Activated naive CD4-positive, alpha-beta T cell (primary cell): ENCODE measurements around the gene NIPSNAP3A.

Experiments
- DNase-seq, 4 experiments: peaks; one replicate each; lab custom pipeline; 2025; lab: John Stamatoyannopoulos, UW

Gene NIPSNAP3A

DNA sequence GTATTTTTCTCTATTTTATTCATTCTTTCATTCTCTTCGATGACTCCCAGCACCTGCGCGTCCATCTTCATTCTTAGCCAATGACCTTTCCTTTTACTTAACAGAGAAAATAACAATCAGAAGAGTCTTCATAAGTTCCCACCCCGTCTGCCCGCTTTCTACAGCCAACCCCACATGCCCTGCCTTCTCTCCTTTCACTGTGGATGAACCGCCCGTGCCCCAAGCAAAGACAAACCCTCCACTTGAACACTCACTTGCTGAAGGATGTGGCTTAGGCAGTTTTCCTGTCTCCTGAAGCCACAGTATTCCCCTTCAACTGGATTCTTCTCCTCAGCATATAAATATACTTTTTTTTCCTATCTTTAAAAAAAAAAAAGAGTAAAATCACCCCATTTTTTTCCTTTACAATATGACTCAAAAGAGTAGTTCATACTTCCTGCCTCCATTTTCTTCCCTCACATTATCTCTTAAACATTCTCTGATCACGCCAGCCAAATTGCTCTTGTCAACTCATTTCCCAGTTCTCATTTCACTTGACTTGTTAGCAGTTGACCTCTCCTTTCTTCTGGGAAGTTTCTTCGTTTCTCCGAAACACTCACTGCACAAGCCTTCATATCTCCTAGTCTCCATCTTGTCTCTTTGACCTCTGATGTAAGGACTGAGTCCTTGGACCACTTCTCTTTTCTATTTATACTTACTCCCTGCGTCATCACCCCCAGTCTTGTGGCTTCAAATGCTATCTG, 27.5 kb downstream of the NIPSNAP3A start:
- DNase-seq = no peak

DNA sequence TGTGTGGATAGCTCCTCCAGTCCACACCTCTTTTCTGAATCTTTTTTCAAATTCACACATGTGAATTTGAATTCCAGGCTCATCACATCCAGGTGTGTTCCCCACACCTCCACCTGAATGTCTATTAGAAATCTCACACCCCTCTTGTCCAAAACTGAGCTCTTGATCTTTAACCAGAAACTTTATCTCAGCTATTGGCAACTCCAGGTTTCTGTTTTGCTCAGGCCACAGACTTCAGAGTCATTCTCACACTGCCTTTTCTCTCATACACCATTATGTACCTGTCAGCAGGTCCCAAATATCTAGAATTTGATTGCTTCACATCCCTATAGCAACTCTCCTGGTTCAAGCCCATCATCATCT, 28.1 kb downstream of the NIPSNAP3A start:
- DNase-seq = no peak

GRCh38 chr9:104775976-104776375, 28.5 kb downstream of the NIPSNAP3A start:
- DNase-seq = no peak

DNA sequence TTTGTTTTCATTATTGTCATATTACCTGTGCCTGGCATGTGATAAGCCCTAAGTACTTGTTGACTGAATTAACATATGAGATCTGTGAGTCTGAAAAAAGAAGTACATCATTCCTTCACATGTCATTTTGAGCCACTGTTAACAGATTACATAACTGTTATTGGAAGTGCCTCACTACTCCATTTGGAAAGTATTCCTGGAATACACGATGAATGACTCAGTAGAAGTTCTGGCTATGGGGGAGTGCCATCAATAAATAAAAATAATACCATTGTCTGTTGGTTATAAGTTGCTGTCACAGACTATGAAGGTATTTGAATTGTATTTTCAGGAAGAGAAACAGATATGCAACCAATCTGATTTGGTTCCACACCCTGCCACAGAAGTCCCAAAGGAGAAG, 29.3 kb downstream of the NIPSNAP3A start:
- DNase-seq = no peak

- no peak for DNase-seq
Measured at GRCh38 chr9:104778802-104779201, 31.3 kb downstream of the NIPSNAP3A start.

GRCh38 chr9:104779334-104779733, 31.9 kb downstream of the NIPSNAP3A start:
- no peak for DNase-seq

GRCh38 chr9:104779946-104780535, 32.6 kb downstream of the NIPSNAP3A start:
- no peak for DNase-seq

DNA sequence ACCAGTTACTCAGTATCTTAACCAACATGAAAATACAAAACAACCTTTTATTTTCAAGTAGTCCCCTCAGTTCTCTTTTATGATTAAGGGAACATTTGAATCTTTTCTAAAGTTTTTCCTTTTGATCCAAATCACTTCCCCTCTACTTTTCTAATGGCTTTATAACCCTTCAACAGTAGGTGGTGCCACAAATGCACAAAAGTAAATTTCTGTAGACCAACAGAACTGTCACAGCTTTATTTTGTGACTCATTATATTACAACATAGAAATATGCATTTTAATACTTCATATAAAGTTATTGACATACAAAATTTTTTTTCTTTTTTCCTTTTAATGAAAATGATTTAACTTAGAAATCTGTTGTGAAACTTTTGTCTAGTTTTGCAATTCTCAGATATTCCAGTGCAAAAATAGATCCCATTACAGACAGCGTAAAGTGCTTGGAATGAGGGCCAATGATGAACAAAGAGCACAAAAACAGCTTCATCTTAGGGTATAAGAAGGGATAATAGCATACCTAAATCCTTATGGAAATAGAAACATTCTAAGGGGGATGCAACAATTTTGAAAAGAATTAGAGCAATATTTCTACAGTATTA, 33.4 kb downstream of the NIPSNAP3A start:
- no peak for DNase-seq

DNA sequence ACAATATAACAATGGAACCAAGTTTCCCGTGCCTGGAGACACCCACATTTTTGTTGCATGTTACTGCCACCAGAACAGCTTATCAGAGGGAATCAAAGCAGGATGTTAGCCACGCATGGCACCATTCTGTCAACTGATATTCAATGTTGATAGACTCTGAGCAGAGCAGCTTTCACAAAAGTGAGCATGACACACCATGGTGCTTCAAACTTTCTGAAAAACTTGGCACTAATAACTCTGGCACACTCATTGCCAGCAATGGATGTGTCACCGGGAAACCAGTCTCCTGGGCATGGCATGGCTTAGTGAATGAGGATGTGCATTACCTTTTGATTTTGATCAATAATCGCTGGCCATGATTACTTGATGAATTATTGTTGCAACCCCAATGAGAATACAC, 36.1 kb downstream of the NIPSNAP3A start:
- no peak for DNase-seq

DNA sequence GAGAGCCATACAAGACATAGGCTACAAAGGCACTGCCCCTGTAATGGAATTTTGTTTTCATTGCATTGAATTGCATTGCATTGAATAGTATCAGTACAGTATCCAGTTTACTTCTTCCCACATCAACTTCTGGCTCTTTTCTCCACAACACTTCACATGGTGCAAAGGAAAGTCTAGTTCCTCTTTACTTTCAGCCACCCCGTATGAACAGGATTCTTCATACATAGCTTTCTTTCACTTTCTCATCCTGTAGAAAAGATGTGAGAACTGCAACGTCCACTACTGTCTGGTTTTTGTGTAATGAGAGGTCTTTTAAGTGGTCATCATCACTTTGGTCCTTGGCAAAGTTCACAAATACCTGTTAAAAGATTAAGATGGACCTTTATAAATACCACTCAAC, 36.6 kb downstream of the NIPSNAP3A start:
- no peak for DNase-seq

- no peak for DNase-seq
Measured at GRCh38 chr9:104786293-104786692, 38.8 kb downstream of the NIPSNAP3A start.

DNA sequence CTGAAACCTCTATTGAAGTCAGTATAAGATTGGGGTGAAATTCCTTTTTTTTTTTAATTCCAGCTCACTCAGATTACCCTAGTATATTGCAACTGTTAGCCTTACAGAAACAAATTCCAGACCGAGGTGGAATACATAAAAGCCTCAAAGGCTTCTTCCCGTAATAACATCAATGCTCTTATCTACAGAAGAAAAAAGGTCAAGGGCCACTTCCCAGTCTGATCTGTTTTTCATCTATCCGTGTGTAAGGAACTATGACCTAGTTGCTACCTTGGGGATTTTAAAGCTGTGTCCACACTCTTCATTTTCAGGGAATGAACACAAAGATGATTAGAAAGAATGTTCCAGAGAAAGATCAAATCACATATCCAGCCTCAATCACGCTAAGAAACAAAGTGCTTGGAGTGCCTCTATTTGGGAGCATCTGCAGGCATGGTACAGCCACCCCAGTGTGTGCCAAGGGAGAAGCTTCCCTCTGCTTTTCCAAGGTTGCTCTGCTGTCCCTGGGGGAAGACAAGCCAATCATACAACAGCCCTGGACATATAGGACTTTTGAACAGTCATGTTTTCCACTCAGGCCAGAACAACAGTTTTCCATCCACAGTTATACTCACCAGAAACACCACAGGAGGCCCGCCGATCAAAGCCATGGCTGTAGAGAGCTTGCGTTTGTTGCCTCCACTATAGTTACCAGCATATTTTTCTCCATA, 40.0 kb downstream of the NIPSNAP3A start:
- DNase-seq = no peak

DNA sequence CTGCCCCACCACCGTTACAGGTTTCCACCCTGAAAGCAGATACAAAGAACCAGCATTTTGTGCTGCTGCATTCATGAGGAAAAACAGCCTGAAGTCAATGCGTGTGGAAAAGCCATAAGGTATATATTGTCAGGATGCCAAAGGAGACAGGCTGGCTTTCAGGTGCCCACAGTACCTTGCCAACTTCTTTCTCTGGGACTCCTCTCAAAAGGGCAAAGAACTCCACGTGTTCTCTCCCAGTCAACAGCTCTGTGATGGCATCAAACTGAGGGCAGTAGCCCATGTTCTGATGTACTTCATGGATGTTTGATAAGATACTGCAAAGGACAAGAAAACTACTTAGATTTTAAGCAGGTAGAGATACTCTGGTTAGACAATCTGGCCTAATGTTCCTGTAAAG, 40.8 kb downstream of the NIPSNAP3A start:
- DNase-seq = no peak

GRCh38 chr9:104794070-104794469, 46.6 kb downstream of the NIPSNAP3A start:
- no peak for DNase-seq

DNA sequence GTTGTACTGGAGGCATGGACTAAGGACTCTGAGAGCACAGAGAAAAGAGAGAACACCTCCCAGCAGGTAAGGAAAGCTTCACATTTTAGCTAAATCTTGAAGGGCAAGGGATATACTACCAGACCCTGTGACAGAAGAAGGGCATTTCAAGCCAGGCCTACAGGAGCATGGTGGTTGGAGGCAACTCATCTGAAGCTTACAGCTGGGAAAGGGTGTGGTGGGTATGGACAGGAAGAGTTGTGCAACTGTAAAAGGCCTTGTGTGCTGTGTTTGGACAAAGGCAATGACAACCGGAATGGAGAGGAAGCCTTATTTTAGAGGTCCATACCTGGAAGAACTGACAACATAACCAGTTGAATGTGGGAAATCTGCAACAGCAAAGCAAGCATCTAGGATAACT, 47.6 kb downstream of the NIPSNAP3A start:
- DNase-seq = no peak

GRCh38 chr9:104795857-104796256, 48.4 kb downstream of the NIPSNAP3A start:
- no peak for DNase-seq

GRCh38 chr9:104798209-104798995, 50.9 kb downstream of the NIPSNAP3A start:
- no peak for DNase-seq

GRCh38 chr9:104800068-104800785, 52.7 kb downstream of the NIPSNAP3A start:
- DNase-seq = no peak

DNA sequence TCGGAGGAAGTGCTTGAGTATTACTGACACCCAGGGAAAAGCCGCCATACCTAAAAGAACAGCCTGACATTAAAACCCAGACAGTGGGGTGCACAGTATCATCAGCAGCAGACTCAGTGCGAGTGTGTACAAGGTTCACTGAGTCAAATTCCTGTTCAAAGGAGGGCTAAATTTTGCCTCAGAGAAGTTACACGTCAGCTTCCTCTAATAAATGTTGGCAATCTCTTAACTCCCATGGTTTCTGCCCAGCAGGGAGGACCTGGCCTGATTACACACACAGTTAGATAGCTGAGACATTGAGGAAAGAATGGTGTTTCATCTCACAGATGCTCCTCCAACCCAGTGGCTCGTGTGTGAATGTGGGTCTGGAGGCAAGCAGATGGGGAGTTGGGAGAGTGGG, 54.6 kb downstream of the NIPSNAP3A start:
- no peak for DNase-seq

- DNase-seq = no peak
Measured at GRCh38 chr9:104802906-104803305, 55.4 kb downstream of the NIPSNAP3A start.

DNA sequence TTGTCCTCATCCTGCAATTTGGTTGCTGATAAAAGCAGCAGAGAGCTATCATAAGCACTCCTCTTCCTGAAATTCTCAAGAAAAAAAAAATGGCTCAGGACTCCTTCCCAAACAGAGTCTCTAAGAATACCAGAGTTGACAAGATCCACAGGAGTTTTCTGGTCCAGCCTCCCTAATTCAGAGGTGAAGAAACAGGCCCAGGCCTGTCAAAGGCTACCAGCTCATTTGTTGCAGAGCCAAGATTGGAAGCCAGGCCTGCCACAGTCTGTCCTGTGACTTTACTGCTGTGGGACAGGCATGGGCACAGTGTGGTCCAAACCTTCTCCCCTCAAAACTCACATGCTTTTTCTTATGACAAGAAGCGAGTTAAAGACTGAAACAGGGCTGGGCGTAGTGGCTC, 58.0 kb downstream of the NIPSNAP3A start:
- DNase-seq = no peak
